Coronary artery (tissue), 2 donors: ENCODE measurements around the gene MARCO.

Experiments used
- DNase-seq: peaks from one replicate; pipeline ENCODE4 v3.0.0-alpha.2; 2017; ENCODE audit warnings: low spot score
- H3K27ac ChIP-seq, 2 donors: fragments of 200-600 bp; sonication (generic); one replicate each; pipeline ENCODE4 v1.5.1; 2016 to 2019
- H3K4me3 ChIP-seq: fragments of 200-600 bp; sonication (generic); 2 replicates; pipeline ENCODE4 v1.5.1; 2016; ENCODE audit warnings: mild to moderate bottlenecking, moderate library complexity
- TF ChIP-seq, protein P1 (sequence below): fragments of 200-600 bp; sonication (generic); IDR thresholded peaks from one replicate; pipeline ENCODE4 v1.5.1; 2019; ENCODE audit warnings: antibody characterized with exemption

Gene MARCO

DNA sequence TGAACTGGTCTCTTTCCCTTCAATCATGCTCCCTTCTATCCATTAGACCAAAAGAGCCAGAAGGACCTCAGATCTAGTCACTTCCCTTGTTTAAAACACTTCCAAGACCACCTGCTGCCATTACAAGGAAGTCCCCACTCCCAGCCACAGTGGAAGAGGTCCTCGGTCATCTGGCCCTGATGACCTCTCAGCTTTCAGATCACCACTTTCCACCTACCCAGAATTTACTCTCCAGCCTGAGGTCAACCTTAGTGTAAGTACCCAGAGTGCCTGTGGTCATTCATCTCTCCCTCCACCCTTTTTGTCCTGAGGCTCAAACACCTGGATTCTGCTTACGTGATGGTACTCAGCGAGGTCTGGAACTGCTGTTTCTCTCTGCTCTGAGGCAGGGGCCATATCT lies 67.1 kb downstream of the MARCO start:
- H3K27ac ChIP-seq: no peak overlapping the region
- peak; percentile 33 for DNase-seq
- H3K4me3 ChIP-seq: no peak overlapping the region
- TF ChIP-seq, protein P1, sequence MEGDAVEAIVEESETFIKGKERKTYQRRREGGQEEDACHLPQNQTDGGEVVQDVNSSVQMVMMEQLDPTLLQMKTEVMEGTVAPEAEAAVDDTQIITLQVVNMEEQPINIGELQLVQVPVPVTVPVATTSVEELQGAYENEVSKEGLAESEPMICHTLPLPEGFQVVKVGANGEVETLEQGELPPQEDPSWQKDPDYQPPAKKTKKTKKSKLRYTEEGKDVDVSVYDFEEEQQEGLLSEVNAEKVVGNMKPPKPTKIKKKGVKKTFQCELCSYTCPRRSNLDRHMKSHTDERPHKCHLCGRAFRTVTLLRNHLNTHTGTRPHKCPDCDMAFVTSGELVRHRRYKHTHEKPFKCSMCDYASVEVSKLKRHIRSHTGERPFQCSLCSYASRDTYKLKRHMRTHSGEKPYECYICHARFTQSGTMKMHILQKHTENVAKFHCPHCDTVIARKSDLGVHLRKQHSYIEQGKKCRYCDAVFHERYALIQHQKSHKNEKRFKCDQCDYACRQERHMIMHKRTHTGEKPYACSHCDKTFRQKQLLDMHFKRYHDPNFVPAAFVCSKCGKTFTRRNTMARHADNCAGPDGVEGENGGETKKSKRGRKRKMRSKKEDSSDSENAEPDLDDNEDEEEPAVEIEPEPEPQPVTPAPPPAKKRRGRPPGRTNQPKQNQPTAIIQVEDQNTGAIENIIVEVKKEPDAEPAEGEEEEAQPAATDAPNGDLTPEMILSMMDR: no peak

DNA sequence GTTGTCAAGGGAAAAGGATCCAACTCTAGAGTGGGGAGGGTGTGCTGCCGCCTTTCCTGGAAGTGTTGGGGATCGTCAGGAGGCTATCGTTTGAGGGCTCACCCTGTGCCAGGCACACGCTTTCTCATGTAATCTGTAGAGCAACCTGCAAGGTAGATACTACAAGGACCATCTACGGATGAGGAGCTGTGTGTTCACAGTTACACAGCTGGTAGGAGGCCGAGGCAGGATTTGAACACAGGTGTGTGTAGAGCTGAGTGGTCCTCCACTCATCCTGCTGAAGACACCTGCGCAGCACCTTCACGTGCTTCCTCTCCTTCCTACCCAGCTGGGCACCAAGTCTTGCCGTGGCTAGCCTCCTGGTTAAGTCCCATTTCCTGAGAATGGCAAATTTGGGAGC lies 68.3 kb downstream of the MARCO start:
- Histone ChIP-seq H3K4me3 (no peak overlapping the region), H3K27ac (no peak overlapping the region)
- DNase-seq: peak; percentile 62
- TF ChIP-seq, protein P1: no peak

DNA sequence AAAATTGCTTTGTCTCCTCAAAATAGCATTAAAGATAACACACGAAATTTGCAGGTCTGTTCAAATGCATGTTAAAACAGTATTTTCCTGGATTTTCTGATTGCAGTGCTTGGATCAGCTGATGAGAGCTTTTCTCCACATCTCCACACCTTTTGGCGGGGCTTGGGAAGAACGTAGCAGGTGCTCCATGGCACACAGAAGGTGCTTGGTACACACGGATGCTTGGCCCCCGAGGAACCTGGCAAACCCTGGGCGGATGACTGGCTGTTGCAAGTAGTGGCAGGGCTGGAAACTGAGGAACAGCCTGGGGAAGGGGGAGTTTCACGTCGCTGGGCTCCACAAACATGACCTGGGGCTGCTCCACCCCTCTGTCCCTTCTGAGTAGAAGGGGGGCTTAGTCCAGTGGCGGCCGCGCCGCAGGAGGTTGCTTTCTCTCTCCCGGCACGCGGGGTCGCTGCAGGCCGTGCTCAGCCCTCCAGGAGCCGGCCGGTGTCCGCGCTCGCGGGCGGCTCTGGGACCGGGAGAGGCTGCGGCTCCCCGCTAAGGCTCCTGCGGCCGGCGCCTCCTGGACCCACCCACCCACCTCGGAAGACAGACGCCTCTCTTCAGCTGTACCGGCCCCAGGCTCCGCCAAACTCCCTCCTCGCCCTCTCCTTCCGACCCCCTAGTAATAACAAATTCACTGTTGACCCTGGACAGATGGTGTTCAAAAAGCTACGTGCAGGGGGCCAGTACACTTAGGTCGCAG lies 69.3 kb downstream of the MARCO start:
- peak; percentile 69 for DNase-seq
- TF ChIP-seq, protein P1: peak; percentile 17
- H3K4me3 ChIP-seq: peak overlapping the region; percentile 14

DNA sequence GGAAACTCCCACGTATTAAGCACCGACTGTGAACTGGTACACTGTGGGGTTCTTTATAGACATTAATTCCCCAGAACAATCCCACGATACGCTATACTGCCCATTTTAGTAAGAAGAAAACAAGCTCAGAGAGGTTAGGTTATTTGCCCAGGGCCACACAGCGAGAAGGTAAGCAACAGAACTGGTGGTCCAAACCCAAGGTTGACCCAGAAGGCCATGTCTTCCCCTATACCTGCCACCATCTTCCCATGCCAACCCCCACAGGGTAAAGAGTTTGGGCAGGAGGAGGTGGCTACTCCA lies 69.9 kb downstream of the MARCO start:
- TF ChIP-seq, protein P1: no peak
- Histone ChIP-seq H3K27ac (no peak overlapping the region), H3K4me3 (peak overlapping the region; percentile 14)
- peak; percentile 47 for DNase-seq

More for the DNA sequence above, 69.3 kb downstream of the MARCO start:
- no peak overlapping the region for H3K27ac ChIP-seq

DNA sequence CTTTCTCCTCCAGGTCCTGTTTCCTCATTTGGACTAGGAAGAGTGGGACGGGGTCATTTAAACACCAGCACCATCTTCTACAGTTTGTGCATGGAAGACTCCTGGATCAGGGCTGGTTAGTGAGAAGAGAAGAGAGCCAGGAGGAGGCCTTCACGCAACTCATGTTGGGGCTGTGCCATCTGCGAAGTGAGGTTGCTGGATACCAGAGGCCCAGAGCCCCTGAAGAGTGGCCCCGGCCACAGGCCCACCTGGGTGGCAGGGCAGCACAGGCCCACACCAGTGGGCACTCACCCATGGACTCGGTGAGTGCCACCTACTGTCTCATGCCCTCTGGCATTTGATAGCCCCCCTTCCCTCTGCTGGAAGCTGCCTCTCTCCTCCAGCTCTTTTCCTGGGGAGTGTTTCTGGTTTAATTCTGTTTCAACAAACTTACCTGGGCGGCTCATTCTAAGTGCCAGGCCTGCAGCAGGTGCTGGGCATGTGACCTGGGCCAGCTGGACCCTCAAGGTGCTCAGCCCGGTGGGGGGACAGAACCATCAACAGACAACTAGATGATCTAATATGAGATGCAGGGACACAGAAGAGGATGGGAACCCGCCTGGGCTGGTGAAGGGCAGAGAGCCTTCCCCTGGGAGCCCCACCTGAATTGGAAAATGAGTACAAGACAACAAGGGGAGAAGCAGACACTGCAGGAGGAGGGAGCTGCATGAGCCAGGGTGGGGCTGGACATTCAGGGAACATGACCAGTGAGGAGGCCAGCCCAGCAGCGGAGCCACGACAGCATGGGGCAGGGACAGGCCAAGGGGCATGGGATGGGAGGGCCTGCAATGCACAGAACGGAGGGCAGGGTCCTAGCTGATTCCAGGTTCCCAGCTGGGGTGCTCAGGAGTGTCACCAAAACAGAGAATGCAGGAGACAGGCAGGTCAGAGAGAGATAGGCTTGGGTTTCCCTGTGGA lies 70.6 kb downstream of the MARCO start:
- Histone ChIP-seq H3K27ac (no peak overlapping the region), H3K4me3 (no peak overlapping the region)
- TF ChIP-seq, protein P1: no peak
- DNase-seq: peak; percentile 54

DNA sequence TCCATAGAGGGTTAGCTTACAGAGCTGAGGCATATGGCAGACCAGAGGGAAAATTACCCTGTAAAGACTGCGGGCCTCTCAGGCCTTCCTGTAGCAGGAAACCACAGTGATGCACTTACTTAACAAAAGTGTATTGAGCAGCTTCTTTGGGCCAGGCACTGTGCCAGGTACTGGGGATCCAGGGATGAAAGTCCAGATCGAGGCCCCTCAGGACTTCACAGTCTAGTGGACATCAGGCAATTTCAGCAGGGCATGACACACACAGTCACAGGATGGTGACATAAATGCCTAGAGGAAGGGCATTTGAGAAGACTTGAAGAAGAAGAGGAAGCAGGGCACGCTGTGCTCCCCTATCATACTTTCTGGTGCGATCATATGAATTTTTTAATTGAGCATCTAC lies 71.7 kb downstream of the MARCO start:
- peak; percentile 28 for DNase-seq
- Histone ChIP-seq H3K27ac (no peak overlapping the region), H3K4me3 (no peak overlapping the region)
- TF ChIP-seq, protein P1: no peak
